CD4-positive, alpha-beta T cell (primary cell): ENCODE measurements around the gene USE1. TPM values are rescaled to one million over a fixed set of nuclear protein-coding genes. Genes with fewer than 3 reads are reported as not detected.

ENCODE experiments used
- ATAC-seq: fragments of 200-7000 bp; cut with Tn5 transposase; one replicate; pipeline ENCODE4 v1.10.0; 2022; ENCODE audit warnings: mild to moderate bottlenecking; ENCODE audit not compliant: poor library complexity
- CTCF ChIA-PET: fragments of 350-600 bp; sonication (Branson Sonifier 250); formaldehyde crosslinking; loops from one replicate; lab custom pipeline; 2021; ENCODE audit warnings: antibody characterized with exemption, inconsistent platforms; lab: Charles Lee
- POLR2A ChIA-PET: fragments of 350-600 bp; sonication (Branson Sonifier 250); formaldehyde crosslinking; loops from one replicate; lab custom pipeline; 2021; ENCODE audit warnings: antibody characterized with exemption, inconsistent platforms; lab: Charles Lee
- DNase-seq, 14 experiments: peaks; one replicate each; pipeline ENCODE4 v3.0.0-alpha.2; 2013 to 2020; ENCODE audit warnings: mixed read lengths in 2 of 14
- H3K27ac ChIP-seq, 2 donors: one replicate each; pipeline versions ENCODE4 v1.5.1 to v1.7.0; 2013; ENCODE audit warnings: low read length in 2 of 2, low read depth in 1 of 2, mild to moderate bottlenecking in 1 of 2
- H3K27me3 ChIP-seq, 2 experiments: 1 replicate in 1 of 2; 2 replicates in 1 of 2; pipeline versions ENCODE4 v1.6.1 to v1.7.0; 2013; ENCODE audit warnings: low read length in 2 of 2, control low read depth in 1 of 2, mild to moderate bottlenecking in 1 of 2, moderate library complexity in 1 of 2; ENCODE audit not compliant: insufficient read depth in 2 of 2, control insufficient read depth in 1 of 2
- H3K36me3 ChIP-seq: one replicate; pipeline ENCODE4 v1.6.1; 2013; ENCODE audit warnings: low read length, control low read depth; ENCODE audit not compliant: insufficient read depth
- H3K4me1 ChIP-seq: one replicate; pipeline ENCODE4 v1.6.1; 2013; ENCODE audit warnings: low read length, control low read depth; ENCODE audit not compliant: insufficient read depth
- H3K4me3 ChIP-seq: one replicate; pipeline ENCODE4 v1.5.1; 2013; ENCODE audit warnings: mild to moderate bottlenecking, low read length, moderate library complexity
- H3K9me3 ChIP-seq, 2 experiments: 1 replicate in 1 of 2; 2 replicates in 1 of 2; pipeline versions ENCODE4 v1.6.1 to v1.7.0; 2013; ENCODE audit warnings: low read length in 2 of 2, mild to moderate bottlenecking in 2 of 2, control low read depth in 1 of 2, moderate library complexity in 1 of 2; ENCODE audit not compliant: control insufficient read depth in 1 of 2, insufficient read depth in 1 of 2
- H3K27ac Mint-ChIP-seq: one replicate; pipeline ENCODE4 v1.8.0; 2020; ENCODE audit warnings: mixed read lengths
- H3K27me3 Mint-ChIP-seq: one replicate; pipeline ENCODE4 v1.8.0; 2021; ENCODE audit warnings: mixed read lengths
- H3K36me3 Mint-ChIP-seq: one replicate; pipeline ENCODE4 v1.8.0; 2021; ENCODE audit warnings: low read depth, mixed read lengths
- H3K4me1 Mint-ChIP-seq: one replicate; pipeline ENCODE4 v1.8.0; 2021; ENCODE audit warnings: low read depth, mixed read lengths
- H3K4me3 Mint-ChIP-seq: one replicate; pipeline ENCODE4 v1.8.0; 2020; ENCODE audit warnings: mild to moderate bottlenecking, mixed read lengths
- H3K9me3 Mint-ChIP-seq: one replicate; pipeline ENCODE4 v1.8.0; 2020; ENCODE audit warnings: mixed read lengths
- intact Hi-C, 2 experiments: fragments of 100-400 bp; cut with DNase I in 1 of 2; cut with micrococcal nuclease in 1 of 2; formaldehyde crosslinking; loops; one replicate each; pipeline versions ENCODE4 v1.15.1 to v1.9.0; 2023 to 2025; cut with DNase I, micrococcal nuclease
- total RNA-seq, 174 experiments: library from RNA in 2 of 174; stranded (reverse) in 2 of 174; gene quantifications; one replicate each; pipeline ENCODE4 v1.2.3 and lab custom pipeline; 2021 to 2026
- TF ChIP-seq, protein P1 (sequence below): fragments of 200-600 bp; IDR thresholded peaks from one replicate; pipeline ENCODE4 v1.8.0; 2022; ENCODE audit warnings: antibody characterized with exemption, mild to moderate bottlenecking

The USE1 gene
- total RNA-seq, 2 experiments from 2014 or later = 23.1 to 24.3 TPM

DNA sequence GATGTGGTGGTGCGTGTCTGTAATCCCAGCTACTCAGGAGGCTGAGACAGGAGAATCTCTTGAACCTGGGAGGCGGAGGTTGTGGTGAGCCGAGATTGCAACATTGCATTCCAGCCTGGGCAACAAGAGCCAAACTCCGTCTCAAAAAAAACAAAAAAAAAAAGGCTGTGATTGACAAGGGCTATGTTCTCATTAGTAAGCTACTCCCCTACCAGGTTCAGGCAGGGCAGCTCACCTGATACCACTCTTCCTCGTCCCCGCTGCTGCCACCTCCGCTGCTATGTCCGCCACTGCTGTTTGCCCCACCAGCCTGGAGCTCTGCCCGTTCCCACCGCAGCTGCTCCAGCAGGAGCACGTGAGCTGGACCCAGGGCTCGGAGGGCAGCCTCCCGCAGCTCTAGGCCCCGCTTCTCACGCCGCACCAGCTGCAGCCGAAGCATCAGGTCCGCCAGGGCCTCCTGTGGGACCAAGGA is 40.0 kb downstream of the USE1 start:
- no peak overlapping the region for H3K4me3 Mint-ChIP-seq
- H3K27ac Mint-ChIP-seq = no peak overlapping the region
- Histone ChIP-seq H3K36me3 (no peaks in the 10 kb centered on the region), H3K27me3 (no peaks in the 10 kb centered on the region), H3K27ac (no peak overlapping the region), H3K9me3 (no peaks in the 10 kb centered on the region), H3K4me1 (no peaks in the 10 kb centered on the region), H3K4me3 (no peak overlapping the region)
- ATAC-seq (no peak), DNase-seq (no peak)
- TF ChIP-seq, protein P1, sequence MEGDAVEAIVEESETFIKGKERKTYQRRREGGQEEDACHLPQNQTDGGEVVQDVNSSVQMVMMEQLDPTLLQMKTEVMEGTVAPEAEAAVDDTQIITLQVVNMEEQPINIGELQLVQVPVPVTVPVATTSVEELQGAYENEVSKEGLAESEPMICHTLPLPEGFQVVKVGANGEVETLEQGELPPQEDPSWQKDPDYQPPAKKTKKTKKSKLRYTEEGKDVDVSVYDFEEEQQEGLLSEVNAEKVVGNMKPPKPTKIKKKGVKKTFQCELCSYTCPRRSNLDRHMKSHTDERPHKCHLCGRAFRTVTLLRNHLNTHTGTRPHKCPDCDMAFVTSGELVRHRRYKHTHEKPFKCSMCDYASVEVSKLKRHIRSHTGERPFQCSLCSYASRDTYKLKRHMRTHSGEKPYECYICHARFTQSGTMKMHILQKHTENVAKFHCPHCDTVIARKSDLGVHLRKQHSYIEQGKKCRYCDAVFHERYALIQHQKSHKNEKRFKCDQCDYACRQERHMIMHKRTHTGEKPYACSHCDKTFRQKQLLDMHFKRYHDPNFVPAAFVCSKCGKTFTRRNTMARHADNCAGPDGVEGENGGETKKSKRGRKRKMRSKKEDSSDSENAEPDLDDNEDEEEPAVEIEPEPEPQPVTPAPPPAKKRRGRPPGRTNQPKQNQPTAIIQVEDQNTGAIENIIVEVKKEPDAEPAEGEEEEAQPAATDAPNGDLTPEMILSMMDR = no peak
- H3K4me1 Mint-ChIP-seq = no peaks in the 10 kb centered on the region
- H3K9me3 Mint-ChIP-seq = no peaks in the 10 kb centered on the region
- CTCF ChIA-PET = no interaction called here
- H3K27me3 Mint-ChIP-seq = no peaks in the 10 kb centered on the region
- POLR2A ChIA-PET = no interaction called here
- no peaks in the 10 kb centered on the region for H3K36me3 Mint-ChIP-seq
- intact Hi-C loops = no loop called here

DNA sequence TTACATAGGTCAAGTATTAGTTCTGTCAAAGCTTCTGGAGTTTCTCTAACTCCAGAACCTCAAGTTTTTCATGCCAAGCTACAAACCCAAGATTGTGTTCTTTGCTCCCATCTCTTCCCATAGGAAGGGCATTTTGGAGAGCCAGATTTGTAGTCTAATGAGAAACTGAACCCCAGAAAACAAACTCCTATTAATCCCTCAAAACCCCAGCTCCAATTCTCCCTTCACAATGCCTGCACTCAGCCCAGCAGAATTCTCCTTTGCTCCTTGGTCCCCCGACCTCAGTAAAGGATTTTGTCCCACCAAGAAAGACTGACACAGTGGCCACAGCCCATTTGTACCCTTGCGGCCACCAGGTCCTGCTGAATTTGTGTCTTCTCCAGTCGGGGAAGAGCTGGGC is 41.0 kb downstream of the USE1 start:
- CTCF ChIA-PET = interaction anchor here (0.6 to 1.4 kb wide), 2 partner anchors 49 to 614 kb away, joined by 3 to 5 read pairs; no protein-coding TSS in a partner anchor
- peaks cover 5% of the 10 kb centered on the region for H3K4me1 Mint-ChIP-seq
- H3K4me3 Mint-ChIP-seq = no peak overlapping the region

DNA sequence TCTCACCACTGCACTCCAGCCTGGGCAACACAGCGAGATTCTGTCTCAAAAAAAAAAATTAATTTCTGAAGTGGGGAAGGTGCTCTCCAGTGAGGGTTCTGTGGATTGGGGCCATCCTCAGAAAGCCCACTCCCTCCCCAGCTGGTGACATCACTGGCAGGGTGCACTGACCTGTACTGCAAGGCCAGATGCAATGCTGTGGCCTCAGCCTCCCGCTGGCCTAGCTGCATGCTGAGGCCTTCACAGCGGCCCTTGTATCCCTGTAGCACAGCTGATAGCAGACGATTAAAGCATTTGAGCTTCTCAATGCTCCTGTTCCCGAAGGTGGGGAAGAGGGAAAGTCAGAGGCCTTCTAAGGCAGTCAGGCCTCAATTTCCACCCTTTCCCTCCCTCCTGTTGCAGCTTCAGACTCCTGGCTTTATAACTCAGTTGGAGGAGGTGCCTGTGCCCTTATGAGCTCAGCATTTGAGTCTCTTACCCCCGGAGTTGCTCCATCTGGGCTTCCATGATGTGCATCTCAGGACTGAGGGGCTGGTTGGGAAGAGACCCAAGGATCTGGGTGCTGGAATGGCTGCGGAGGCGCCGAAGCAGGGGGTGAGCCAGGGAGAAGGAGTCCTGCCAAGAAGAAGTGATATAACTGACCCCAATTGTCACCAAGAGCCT is 44.1 kb downstream of the USE1 start:
- no peaks in the 10 kb centered on the region for H3K9me3 ChIP-seq
- ATAC-seq (no peak), DNase-seq (no peak)
- Mint-ChIP-seq H3K36me3 (no peaks in the 10 kb centered on the region), H3K27me3 (no peaks in the 10 kb centered on the region), H3K27ac (no peak overlapping the region), H3K4me3 (no peak overlapping the region), H3K9me3 (no peaks in the 10 kb centered on the region), H3K4me1 (peaks cover 5% of the 10 kb centered on the region)
- ChIA-PET CTCF (interaction anchor here (3.0 kb wide), 1 partner anchor 24 kb away, joined by 21 read pairs; the partner anchor contains the start of gene ANKLE1), POLR2A (no interaction called here)
- no peaks in the 10 kb centered on the region for H3K36me3 ChIP-seq
- TF ChIP-seq, protein P1 = no peak
- no peaks in the 10 kb centered on the region for H3K27me3 ChIP-seq
- H3K4me1 ChIP-seq = peaks cover 7% of the 10 kb centered on the region
- no peak overlapping the region for H3K27ac ChIP-seq
- H3K4me3 ChIP-seq = no peak overlapping the region
- intact Hi-C loops = no loop called here

More for the DNA sequence above, 41.0 kb downstream of the USE1 start:
- Mint-ChIP-seq H3K27me3 (no peaks in the 10 kb centered on the region), H3K27ac (no peak overlapping the region), H3K9me3 (no peaks in the 10 kb centered on the region), H3K36me3 (no peaks in the 10 kb centered on the region)
- Histone ChIP-seq H3K9me3 (no peaks in the 10 kb centered on the region), H3K27me3 (no peaks in the 10 kb centered on the region), H3K36me3 (no peaks in the 10 kb centered on the region), H3K4me1 (peaks cover 6% of the 10 kb centered on the region), H3K4me3 (no peak overlapping the region), H3K27ac (no peak overlapping the region)
- TF ChIP-seq, protein P1 = no peak
- intact Hi-C loops = no loop called here
- DNase-seq = no peak
- POLR2A ChIA-PET = no interaction called here
- ATAC-seq = no peak
